GM21423 (cell line): Measurements from ENCODE around the gene EIF3B.
"Not testable (repeated sequence)": the region's sequence is repeated elsewhere in the genome, so short reads cannot be mapped to it uniquely, and the experiment has no call there.

Experiments
- ATAC-seq: cut with Tn5 transposase; IDR thresholded peaks from one replicate; pipeline ENCODE4 v1.9.1; 2021; ENCODE audit warnings: mild to moderate bottlenecking, moderate library complexity; ENCODE audit not compliant: unreplicated experiment

The EIF3B gene

GRCh38 chr7:2376351-2377154 lies 21.9 kb downstream of the EIF3B start:
- ATAC-seq: no peak

- ATAC-seq: not testable (repeated sequence)
Measured at GRCh38 chr7:2377492-2377891, 22.9 kb downstream of the EIF3B start.

GRCh38 chr7:2378125-2378524 lies 23.5 kb downstream of the EIF3B start:
- ATAC-seq: not testable (repeated sequence)

GRCh38 chr7:2379161-2379560 lies 24.5 kb downstream of the EIF3B start:
- ATAC-seq: no peak

- ATAC-seq: no peak
Measured at GRCh38 chr7:2379821-2380450, 25.3 kb downstream of the EIF3B start.

GRCh38 chr7:2380461-2380860 lies 25.8 kb downstream of the EIF3B start:
- ATAC-seq: no peak

- ATAC-seq: no peak
Measured at GRCh38 chr7:2381227-2381626, 26.6 kb downstream of the EIF3B start.

- no peak for ATAC-seq
Measured at GRCh38 chr7:2381881-2382509, 27.4 kb downstream of the EIF3B start.

GRCh38 chr7:2383543-2384274 lies 29.1 kb downstream of the EIF3B start:
- ATAC-seq: no peak

GRCh38 chr7:2384354-2385243 lies 30.0 kb downstream of the EIF3B start:
- no peak for ATAC-seq

- not testable (repeated sequence) for ATAC-seq
Measured at GRCh38 chr7:2386122-2386521, 31.5 kb downstream of the EIF3B start.

GRCh38 chr7:2386964-2387669 lies 32.5 kb downstream of the EIF3B start:
- no peak for ATAC-seq

- ATAC-seq: no peak
Measured at GRCh38 chr7:2387897-2388636, 33.4 kb downstream of the EIF3B start.

- ATAC-seq: no peak
Measured at GRCh38 chr7:2388637-2388954, 34.0 kb downstream of the EIF3B start.

- ATAC-seq: not testable (repeated sequence)
Measured at GRCh38 chr7:2390020-2390816, 35.6 kb downstream of the EIF3B start.

- ATAC-seq: no peak
Measured at GRCh38 chr7:2393706-2394105, 39.1 kb downstream of the EIF3B start.

GRCh38 chr7:2394566-2395082 lies 40.0 kb downstream of the EIF3B start:
- no peak for ATAC-seq

GRCh38 chr7:2398506-2398905 lies 43.9 kb downstream of the EIF3B start:
- ATAC-seq: no peak
